HG03280 (cell line): ENCODE measurements around the gene MAP2K6.
A peak's percentile ranks its signal among the peaks of the same experiment; 100 is the strongest.

ENCODE experiments used
- ATAC-seq: cut with Tn5 transposase; IDR thresholded peaks from one replicate; pipeline ENCODE4 v1.9.1; 2021; ENCODE audit warnings: mild to moderate bottlenecking, moderate library complexity; ENCODE audit not compliant: unreplicated experiment

The MAP2K6 gene

DNA sequence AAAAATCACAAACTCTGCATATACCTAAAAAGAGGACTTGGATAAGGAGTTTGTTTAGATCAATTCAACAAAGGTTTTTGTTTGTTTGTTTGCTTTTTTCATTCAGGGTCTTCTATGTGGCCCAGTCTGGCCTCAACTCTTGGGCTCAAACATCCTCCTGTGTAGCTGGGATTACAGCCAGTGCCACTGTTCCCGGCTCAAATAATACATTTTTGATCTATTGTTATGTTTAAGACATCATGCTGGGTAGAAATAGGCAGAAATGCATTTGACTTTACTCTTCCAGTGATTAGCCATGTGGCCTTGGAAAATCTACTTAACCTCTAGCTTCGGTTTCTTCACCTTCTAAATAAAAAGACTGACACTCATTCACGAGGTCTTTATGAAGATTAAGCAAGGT is 11.5 kb downstream of the MAP2K6 start:
- no peak for ATAC-seq

DNA sequence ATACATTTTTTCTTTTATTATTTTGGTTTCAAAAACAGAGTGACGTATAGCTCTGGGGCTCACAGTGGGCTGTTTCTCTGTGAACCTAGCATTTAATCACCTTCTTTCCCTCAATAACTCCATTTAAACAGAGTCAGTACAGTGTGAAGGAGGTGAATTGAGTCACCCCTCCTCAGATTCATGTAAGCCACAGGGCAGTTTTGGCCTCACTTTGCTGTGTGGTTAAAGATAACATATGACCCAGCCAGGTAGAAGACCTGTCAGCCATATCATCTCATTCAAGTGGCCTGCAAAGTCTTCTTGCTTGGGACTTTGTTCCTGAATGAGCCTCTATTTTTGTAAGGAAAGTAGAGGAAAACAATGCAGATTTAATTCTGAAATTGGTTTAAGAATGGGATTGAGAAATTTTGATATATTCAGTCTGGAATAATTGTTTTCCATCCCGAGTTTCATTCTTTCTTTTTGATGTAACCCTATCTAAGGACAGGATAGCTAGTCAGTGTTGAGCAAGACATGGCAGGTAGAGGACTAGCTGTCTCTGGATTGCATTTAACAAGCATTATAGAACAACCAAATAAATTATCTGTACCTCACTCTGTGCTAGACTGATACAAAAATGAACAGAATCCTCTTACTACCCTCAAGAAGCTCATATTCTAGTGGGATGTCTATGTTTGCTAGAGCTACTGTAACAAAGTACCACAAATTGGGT is 13.1 kb downstream of the MAP2K6 start:
- no peak for ATAC-seq

DNA sequence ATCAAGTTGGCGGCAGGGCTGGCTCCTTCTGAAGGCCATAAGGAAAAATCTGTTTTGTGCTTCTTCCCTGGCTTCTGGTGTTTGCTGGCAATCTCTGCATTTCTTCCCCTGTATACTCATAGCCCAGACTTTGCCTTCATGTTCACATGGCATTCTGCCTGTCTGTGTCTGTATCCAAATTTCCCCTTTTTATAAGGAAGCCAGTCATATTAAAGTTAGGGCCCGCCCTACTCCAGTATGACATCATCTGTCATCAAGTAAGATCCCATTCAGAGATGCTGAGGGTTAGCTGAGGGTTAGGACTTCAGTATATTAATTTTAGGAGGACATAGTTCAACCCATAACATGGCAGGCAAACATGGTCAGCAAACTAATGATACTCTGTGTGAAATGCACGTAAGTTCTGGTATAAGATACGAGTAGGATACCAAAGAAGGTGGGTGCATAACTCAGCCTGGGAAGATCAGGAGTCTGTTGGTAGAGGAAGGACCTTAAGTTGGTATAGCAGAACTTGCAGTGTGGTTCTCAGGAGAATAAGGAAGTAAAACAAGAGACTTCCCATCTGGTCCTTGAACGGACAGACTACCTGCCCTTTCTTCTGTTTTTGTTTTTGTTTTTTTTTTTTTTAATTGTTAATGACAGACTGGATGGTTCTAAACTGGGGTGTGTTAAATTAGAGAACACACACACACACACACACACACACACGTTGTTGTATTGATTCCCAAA is 13.9 kb downstream of the MAP2K6 start:
- no peak for ATAC-seq

DNA sequence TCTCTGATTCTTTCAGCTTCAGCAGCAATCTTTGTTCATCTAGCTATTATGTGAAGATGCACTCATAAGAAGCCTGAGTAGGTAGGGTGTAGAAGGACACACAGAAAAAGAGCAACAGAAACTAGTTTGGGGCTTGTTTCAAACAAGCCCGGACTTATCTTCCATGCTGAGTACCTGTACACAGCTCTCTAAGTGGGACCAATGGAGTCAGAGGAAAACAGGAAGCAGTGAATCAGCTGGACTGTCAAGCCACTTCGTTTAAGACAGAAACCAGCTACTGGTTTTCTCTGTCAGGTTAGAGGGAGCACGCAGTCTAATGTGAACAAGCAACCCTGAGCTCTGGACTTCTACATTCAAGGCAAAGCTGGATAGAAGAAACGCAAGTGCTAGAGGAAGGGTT is 16.0 kb downstream of the MAP2K6 start:
- ATAC-seq = no peak

DNA sequence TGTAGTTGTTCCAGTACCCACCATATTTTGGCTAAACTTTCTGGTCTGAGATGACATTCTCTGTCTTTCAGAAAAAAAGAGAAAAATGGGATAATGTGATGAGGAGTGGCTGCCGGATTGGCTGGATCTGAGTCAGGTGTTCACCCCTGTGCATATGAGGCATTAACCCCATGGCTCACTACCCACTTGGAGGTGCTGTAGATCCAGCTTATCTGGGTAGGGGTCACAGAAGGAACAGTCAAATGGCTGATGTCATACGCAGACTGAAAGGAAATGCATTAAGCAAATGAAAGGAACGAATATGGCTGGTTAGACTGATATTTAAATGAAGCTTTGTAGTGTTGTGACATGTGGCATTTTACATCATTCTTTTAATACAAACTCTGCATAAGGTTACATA is 17.3 kb downstream of the MAP2K6 start:
- no peak for ATAC-seq

DNA sequence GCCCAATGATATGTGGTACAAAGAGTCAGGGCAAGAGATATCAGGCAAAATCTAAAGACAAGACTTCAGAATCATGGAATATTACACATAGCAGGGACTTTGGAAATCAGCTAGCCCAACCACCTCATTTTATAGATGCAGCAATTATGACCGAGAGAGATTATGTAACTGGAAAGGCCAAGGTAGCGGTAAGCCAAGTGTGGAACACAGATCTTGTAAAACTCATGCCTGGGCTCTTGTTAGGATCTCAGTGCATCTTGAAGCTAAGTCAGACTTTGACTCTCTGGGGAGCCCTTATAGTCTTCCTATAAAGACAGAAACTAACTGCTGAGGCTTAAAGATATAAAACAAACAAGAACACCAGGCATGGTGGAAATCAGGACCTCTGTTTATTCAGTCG is 18.6 kb downstream of the MAP2K6 start:
- ATAC-seq = no peak

DNA sequence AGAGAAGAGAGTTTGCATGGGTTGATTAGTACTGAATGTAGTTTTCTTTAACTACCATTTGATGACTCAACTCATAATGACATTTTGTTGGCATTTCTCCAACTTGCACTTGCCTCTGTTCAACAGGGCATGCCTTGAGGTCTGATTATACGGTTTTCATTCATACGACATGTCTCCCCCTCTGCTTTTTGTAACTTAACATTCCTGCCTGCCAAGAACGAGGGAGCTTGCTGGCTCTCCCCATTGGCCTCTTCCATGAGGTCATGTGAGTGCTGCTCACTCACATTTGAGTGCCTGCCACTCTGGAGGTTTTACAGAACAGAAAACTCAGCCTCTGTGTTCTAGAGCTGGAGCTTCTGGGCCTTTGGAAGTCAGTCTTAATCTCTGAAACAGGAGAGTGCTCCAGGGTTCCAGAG is 19.7 kb downstream of the MAP2K6 start:
- ATAC-seq = no peak

DNA sequence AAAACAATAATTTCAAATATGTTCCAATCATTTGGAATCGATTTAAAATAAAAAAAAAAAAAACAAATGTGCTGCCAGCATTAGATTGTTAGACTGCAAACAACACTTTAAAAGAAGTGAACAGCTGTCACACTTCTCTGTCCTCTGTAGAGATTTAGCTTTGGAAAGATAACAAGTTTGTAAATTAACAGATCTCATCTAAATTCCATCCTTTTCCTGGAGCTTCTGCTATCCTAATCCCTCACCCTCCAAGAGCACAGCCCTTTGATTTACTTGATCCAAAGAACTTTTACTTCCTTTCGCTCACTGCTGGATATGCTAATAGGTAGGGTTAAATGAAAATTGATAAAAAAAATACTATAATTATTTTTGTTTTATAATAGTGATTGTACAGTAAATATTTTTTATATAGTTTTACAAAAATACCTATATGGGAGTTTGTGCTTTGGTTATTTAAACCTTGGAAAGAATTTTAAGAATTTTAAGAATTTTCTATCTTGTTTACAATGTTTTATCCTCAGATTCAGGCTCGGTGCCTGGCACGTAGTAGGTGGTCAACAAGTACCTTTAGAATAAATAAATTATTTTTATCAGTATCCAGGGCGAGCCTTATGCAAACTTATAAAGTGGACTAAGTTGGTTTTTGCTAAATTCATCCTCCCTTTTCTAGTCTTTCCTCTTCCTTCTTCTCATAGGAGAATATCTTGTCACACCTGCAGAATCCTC is 21.6 kb downstream of the MAP2K6 start:
- no peak for ATAC-seq

DNA sequence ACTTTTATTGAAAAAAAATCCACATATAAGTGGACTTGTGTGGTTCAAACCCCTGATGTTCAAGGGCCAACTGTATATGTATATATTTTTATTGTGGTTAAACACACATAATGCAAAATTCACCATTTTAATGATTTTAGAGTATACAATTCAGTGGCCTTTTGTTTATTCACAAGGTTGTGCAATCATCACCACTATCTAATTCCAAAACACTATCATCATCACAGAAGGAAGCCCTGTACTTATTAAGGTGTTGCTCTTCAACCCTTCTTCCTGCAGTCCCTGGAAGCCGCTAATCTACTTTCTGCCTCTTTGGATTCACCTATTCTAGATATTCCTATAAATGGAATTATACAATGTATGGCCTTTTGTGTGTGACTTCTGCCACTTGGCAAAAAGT is 23.0 kb downstream of the MAP2K6 start:
- ATAC-seq = no peak

DNA sequence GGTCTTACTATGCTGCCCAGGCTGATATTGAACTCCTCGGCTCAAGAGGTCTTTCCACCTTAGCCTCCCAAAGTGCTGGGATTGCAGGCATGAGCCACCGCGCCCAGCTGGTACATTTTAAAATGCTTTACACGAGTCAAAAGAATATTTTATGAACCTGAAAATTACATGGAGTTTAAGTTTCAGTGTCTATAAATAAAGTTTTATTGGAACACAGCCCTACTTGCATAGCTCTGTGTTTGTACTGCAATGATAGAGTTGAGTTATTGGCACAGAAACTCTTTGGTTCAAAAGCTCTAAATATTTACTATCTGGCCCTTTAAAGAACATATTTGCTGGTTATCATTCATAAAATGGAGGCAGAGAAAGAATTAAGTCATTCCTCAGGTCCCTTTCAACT is 24.3 kb downstream of the MAP2K6 start:
- ATAC-seq = no peak

DNA sequence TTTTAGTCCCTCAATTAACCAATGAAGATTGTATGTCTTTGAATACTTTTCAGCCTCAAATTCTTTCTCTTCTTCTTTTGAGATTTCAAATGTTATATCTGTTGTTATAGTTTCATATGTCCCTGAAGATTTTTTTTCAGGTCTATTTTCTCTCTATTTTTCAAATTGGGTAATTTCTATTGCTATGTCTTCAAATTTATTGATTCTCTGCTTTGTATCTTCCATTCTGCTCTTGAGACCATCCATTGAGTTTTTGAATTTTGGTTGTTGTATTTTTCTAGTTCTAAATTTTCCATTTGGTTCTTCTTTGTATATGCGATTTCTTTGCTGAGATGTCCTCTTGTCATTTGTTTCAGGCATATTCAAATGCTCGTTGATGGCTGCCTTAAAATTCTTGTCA is 26.7 kb downstream of the MAP2K6 start:
- ATAC-seq = no peak

DNA sequence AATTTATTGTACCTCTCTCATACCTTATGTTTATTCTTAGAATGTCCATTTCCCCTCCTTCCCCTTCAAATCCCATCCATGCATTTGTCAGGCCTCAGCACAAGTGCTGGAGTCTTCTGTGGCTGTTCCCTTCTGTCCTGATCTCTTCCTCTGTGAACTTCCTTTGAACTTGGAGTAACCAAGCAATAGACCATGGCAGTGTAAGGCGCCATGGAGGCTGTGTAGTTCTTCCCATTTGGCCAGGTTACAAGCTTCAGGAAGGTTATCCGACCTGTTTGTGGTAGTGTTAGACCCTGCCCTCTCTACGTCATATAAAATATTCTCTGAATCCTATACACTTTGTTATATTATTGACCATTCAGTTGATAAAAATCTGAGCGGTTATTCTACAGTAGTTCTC is 28.6 kb downstream of the MAP2K6 start:
- no peak for ATAC-seq

DNA sequence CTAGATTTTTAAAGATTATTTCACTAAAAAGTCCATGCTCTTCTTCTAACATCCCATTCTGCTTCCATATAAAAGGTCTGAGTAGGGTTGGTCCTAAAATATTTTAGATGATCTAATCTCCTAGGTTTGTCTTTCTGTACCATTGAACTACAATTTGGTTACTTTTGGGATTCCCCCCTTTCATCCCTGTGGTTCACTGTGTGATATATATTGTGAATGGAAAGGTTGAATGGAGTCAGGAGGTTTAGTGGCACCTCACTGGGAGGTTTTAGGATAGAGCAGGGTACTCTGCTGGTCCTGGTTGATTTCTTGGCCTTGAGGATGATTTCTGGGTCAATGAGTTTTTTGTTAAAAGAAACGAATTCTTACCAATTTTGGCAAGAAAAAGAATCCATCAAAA is 29.5 kb downstream of the MAP2K6 start:
- no peak for ATAC-seq

DNA sequence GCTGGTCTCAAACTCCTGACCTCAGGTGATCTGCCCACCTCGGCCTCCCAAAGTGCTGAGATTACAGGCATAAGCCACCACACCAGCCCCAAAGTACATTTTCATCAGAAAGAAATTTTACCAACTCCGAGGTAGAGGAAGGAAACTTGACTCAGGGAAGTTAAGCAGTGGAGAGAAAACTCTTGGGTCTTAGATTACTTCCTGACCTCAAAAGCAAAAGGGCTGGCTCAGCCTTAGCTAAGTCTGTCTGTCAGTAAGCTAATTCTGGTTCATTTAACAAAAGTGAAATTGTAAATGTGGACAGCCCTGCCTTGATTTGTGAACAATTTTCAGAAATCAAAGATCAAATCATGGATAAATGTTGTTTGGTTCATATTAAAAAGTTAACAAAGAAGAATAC is 30.6 kb downstream of the MAP2K6 start:
- ATAC-seq = no peak

DNA sequence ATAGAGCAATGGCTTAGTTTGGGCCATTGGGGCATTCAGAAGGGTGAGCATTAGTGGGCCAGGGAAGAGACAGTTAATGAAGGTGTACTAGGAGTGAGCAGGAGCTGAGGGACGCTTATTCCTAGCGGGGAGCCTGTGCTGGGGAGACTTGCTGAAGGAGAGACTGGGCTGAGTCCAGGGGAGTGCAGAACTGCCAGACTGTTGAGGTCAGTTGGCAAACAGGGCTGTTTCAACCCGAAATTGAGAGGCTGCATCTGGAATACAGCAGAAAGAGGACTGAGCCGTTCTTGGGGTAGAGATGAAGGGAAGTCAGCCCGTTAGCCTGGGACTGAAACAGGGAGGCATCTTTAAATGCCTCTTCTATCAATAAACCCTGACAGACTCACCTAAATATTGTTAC is 33.2 kb downstream of the MAP2K6 start:
- ATAC-seq = no peak

DNA sequence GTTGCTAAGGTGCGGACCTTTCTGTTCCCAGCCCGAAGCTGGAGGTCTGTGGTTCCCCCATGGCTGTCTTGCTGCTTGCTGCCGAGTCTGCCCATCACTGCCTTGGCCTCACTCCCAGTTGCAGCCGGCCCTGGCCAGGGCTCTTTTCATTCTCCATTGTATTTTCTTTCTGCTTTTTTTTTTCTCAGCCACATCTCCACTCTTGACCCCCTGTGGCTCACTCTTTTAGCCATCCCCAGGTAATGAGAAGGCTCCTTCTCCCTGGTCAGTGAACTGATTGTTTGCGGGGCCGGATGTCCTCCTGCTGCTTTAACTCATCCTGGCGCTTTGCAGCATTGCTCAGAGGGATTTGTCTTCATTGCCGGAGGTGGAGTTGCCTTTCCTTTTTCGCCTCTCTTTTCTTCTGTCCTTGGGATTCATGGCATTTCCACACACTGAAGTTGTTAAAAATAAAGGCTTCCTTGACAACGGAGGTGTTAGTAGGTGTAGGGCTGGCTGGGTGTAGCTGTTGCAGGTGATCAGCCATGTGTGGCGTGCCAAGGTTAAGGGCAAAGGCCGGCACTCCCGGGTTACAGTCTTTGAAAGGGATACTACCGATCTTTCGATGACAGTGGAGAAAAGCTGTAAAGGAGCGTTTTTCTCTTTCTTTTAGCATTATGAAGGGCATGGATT is 34.1 kb downstream of the MAP2K6 start:
- no peak for ATAC-seq

DNA sequence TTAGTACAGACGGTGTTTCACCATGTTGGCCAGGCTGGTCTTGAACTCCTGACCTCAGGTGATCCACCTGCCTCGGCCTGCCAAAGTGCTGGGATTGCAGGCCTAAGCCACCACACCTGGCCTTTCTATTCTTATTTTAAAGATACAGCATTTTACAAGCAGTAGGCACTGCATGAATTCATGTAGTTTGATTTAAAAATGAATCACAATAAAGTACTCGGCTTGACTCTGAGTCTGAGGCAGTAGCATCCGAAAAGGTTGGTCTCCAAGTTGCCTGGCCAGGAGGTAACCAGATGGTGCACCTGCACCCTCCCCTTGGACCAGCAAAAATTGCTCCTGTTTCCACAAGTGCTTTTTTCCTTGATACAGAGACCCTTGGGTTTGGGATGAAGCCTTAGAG is 35.6 kb downstream of the MAP2K6 start:
- no peak for ATAC-seq

DNA sequence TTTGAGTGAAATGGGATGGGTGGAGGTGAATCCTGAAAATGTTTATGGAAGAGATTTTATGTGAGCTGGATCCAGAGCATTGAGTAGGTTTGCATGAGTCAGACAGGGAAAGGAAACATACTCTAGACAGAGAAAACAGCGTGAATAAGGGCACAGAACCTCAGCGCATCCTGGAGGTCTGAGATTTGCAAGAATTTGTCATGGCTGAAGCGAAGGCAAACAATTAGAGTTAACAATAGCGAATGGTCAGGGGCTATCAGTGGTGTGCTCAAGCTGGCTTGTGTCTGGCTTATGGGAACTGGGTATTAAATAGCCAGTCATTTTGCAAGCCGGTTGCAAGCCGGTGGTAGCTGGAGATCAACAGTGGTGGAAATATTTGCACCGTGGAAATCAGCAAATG is 36.4 kb downstream of the MAP2K6 start:
- ATAC-seq = peak; percentile 23

DNA sequence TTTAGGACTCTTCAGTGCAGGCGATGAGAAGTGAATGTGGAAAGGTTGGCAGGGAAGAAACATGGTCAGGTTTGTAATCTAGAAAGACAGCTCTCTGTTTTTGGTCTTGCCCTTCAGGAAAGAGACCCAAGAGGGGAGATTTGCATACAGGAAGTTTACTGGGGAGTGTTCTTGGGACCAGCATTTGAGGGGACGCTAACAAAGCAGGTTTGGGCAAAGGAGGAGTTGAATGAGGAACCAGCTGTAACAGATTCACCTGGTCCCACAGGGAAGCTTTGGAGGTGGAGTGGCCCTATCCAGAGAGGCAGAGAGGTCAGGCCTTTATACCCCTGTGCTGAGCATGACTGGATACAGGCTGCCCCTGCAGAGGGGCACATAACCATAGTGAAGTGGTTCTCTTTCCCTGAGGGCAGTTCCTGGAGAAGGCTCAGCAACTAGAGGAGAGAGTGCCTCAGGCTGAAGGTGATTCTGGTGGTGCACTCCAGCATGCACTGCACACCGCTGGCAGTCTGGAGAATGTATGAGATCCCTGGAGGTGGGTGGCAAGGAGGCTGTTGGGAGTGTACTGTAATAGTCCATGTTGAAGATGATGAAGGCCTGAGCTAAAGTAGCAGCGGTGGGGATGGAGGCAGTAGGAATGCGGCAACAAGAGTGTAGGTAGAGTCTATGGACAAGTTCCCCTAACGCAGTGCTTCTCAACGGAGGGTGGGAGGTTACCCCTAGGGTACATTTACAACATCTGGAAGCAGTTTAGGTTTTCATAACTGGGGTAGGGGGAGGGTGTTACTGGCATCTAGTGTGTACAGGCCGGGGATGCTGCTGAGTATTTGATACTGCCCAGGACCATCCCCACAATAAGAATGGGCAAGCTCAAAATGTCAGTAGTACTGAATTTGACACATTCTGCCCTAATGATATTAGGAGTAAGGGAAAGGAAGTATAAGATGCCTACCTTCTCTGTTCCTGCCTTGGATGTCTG is 37.2 kb downstream of the MAP2K6 start:
- peak; percentile 83 for ATAC-seq

DNA sequence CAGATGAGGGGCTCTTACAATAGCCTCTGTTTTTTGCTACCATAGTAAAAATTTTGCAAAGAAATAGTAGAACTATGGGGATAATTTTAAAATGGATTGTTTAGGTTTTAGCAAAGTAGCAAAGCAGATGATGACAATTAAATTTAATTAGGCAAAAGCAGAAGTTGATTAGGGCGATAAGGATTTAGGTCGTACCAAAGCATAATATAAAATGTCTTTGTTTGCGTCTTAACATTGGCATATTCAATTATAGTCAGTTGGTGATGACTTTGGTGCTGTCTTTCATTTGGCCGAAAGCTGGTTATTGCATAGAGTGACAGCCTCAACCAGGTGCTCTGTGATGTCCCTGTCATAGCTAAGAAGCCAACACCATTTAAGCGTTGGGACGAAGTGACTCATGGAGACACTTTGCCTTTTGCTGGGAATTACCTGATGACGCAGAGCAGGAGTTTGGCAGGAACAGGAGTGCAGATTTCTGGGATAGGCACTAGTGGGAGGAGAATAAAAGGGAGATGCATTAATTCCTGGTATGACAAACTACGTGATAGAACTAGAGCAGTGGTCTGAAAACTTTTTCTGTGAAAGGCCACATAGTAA is 38.3 kb downstream of the MAP2K6 start:
- ATAC-seq = no peak
